Measurements from ENCODE around the gene DENND4B. TPM values are rescaled to one million over a fixed set of nuclear protein-coding genes. Genes with fewer than 3 reads are reported as not detected.

DENND4B gene
- total and polyA plus RNA-seq, 9 of the 15 experiments (the other 6 are each of a cell fraction or from before 2014, with no cell fraction given): 9.5 to 80.5 (median 23.1) TPM

- peak; percentile 99 for TF ChIP-seq EP400 (IDR thresholded peaks at IDR 0.05)
- TF ChIP-seq ARID3B (CRISPR knock-in tag; IDR thresholded peaks at IDR 0.05; ENCODE audit: borderline replicate concordance): no peak
- no peak for TF ChIP-seq TSHZ1 (CRISPR knock-in tag; IDR thresholded peaks at IDR 0.05)
- no peak; a peak in 1 of 4 replicates for TF ChIP-seq MLX (CRISPR knock-in tag; conservative IDR thresholded peaks at IDR 0.05)
- TF ChIP-seq ZNF696 (CRISPR knock-in tag; conservative IDR thresholded peaks at IDR 0.05): no peak
- peak; percentile 65 to 90 for TF ChIP-seq AFF1 (IDR thresholded peaks at IDR 0.05; ENCODE audit: low read depth in 1 of 2, partially characterized antibody in 2 of 2)
- peak; percentile 92; the same call in 1 of the 2 replicates for TF ChIP-seq GTF2E2 (tag; IDR thresholded peaks at IDR 0.05)
- no peak for TF ChIP-seq PREB (CRISPR knock-in tag; IDR thresholded peaks at IDR 0.05)
- TF ChIP-seq ETS1 (conservative IDR thresholded peaks at IDR 0.05; ENCODE audit: control insufficient read depth, low read depth, low read length): peak; percentile 85
- no peak for TF ChIP-seq NCOA4 (IDR thresholded peaks at IDR 0.05; ENCODE audit: partially characterized antibody)
- TF ChIP-seq RCOR1 (IDR thresholded peaks at IDR 0.05; ENCODE audit: borderline replicate concordance in 1 of 2, low read depth in 2 of 2, low read length in 2 of 2): 0 out of 4 replicates have a peak, but pooled peaks of 1 of the 2 experiments have one; percentile 3
- no peak; the same call in 1 of the 2 replicates for TF ChIP-seq ZNF143 (CRISPR knock-in tag; IDR thresholded peaks at IDR 0.05)
Observed at GRCh38 chr1:153990468-153991150, 44.1 kb upstream of the DENND4B start, which contains the start of gene RPS27 (continued).

Data from K562 (cell line).